GM18870 (cell line): ENCODE results near the gene EFL1.

Source experiments
- ATAC-seq: cut with Tn5 transposase; IDR thresholded peaks from one replicate; pipeline ENCODE4 v1.9.1; 2021; ENCODE audit warnings: moderate library complexity; ENCODE audit not compliant: unreplicated experiment

EFL1 gene

DNA sequence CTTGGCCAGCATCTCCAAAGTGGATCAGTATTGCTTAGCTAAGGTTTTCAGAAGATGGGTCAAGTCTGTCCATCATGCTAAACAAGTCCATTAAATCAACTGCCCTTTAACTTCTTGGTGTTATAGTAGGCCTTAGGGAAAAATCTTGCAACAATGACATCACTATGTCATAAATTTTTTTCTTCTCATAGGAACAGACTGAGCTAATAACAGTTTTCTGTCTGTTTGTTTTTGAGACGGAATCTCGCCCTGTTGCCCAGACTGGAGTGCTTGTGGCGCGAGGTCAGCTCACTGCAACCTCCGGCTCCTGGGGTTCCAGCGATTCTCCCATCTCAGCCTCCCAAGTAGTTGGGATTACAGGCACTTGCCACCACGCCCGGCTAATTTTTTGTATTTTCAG, 94.2 kb downstream of the EFL1 start:
- no peak for ATAC-seq

DNA sequence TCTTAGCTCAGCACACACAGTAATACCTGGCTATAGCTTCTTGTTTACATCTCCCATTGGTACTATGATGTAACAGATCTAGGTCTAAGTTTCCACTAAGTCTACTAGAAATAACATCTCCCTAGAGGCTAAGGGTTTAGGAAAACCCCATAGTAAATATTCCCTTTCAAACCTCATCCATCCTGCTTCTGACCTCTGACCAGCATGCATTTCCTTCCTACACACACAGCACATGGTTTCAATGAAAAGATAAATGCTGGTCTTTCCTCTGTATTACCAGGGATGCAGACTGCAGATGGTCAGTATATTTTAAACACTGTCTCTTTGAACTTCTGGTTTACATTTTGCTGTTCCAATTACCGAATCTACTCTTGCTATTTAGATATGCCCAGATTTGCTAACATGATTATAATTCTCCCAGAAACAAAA, 96.6 kb downstream of the EFL1 start:
- peak; percentile 52 for ATAC-seq

GRCh38 chr15:82159922-82160321, 102.6 kb downstream of the EFL1 start:
- no peak for ATAC-seq

DNA sequence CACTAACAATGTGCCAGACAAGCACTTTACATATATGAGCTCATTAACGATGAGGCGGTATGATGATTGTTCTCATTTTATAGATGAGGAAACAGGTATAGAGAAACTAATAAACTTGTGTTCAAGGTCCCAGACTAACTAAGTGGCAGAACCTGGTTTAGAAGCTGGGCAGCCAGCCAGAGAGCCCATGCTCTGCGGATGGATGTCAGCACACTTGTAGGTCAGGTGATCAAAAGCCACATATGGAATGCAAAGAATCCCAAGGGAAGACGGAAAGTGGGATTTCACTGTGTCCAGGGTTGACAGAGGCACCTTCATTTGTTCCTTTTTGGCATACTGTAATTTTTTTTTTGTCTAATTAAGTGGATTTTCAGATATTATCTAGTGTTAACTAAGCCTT, 103.7 kb downstream of the EFL1 start:
- no peak for ATAC-seq

DNA sequence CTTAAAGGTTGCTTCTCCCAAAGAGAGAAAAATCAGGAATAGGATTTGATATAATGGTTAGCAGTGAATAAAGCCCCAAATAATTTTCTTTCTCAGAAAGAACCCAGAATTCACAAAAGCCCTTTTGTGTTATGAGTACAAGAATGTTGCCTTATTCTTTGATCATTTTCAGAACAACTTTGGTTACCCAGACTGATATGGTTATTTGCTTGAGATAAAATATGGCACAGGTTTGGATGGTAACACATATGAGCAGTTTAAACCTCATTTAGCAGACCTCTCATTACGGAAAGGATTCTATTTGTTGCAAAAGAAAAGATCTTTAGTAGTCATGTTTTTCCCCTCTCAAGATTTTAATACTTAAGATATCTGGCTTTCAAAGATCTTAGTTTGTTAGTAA, 111.9 kb downstream of the EFL1 start:
- no peak for ATAC-seq

GRCh38 chr15:82146990-82147461, 115.5 kb downstream of the EFL1 start:
- ATAC-seq = no peak

- ATAC-seq = no peak
These were observed 116.0 kb downstream of the EFL1 start for GRCh38 chr15:82146576-82146975.

DNA sequence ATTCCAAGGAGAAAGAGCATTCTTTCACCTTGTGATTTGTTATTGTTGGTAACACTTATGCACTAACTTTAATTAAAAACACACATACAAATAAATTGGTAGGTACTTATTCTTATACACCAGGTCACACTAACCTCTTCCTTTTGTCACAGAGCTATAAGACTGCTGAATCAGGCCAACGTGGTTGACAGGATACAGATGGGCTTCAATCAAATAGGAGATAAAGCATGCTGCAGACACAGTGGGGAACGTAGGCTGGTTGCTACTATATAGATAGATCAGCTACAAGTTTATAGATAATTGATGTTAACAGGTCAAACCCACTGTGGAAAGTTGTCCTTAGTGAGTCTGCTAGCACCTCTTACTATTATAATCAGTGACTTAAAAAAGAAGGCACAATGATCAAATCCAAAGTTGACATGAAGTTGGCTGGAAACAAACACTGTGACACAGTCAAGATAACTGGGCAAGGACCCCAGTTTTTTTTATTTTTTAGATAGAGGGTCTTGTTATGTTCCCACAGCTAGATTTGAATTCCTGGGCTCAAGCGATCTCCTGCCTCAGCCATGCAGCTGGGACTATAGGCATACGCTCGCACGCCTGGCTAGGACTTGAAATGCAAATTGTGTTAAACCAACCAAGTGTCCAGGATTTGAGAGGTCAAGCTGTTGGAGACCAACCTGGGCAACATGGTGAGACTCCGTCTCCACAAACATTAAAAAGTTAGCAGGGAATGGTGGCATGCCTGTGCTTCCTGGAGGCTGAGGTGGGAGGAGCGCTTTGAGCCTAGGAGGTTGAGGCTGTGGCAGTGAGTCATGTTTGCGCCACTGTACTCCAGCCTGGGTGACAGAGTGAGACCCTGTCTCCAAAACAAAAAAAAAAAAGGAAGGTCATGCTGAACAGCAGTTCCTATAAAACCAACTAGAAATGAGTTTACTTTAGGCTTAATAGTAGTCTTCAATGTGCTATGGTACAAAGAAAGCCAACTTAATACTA, 118.8 kb downstream of the EFL1 start:
- ATAC-seq = no peak

DNA sequence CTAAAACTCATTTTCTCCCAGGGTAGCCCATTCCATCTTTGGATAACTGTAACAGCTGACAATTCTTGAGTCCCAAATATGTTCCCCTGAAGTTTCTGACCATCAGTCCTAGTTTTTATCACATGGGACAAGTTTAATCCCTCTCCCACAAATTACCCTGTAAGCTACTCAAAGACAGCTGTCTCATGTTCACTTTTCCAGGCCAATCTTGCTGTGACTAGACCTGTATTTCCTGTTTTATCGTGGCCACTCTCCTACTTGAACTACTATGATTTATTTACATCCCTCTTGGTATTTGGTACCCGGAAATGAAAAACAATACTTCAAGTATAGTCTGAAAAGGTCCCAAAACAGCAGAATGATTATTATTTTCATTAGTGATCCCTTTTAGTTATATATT, 121.6 kb downstream of the EFL1 start:
- no peak for ATAC-seq

- ATAC-seq = no peak
These were observed 122.7 kb downstream of the EFL1 start for GRCh38 chr15:82139823-82140268.

DNA sequence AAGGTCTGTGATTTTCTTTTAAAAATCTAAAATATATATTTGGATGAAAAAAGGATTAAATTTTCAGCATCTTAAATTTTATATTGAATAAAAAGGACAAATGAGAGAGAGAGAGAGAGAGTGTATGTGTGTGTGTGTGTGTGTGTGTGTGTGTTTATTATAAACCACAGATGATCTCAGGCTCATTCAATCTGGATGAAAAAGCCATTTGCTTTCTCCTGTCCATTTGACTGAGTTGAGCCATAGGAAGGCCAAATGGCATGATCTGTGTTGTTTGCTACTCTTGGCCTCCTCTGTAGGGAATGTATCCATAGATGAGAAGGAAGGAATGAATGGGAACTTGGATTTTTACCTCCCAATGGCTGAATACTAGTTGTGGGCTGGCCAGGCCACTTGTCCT, 124.2 kb downstream of the EFL1 start:
- no peak for ATAC-seq

DNA sequence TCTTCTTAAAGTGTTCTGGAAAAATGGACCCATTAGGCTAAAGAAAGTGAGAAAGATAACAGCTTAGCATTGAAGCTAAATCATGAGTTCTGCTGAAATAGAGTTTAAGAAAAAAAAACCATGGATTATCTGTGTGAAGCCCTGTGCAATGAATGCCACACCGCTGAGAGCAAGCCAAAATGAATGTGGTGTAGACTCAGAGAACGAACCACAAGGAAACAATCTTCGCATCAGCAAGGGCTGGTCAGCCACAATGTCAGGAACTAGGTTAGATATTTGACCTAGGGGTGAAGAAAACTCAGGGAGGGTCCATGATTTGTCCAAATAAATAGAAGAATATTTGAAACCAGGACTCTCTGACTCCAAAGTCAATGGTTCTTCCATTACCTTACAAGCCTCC, 125.3 kb downstream of the EFL1 start:
- no peak for ATAC-seq

DNA sequence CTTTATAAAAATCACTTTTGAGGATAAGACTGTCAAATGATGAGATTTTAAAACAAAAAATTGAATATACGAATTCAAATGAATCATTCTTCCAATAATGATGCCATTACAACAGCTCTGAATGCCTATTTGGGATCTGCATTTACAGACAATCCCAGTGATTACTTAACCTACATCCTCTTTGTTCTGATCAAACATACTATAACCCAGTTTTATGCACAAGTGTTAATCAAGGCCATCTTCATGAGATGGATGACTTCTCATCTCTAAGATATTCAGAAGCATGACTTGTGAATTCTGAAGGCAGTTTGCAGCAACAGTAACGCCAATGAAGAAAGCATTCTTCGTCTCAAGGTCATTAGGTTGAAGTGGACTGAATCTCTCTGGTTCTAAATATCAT, 126.4 kb downstream of the EFL1 start:
- ATAC-seq = no peak

DNA sequence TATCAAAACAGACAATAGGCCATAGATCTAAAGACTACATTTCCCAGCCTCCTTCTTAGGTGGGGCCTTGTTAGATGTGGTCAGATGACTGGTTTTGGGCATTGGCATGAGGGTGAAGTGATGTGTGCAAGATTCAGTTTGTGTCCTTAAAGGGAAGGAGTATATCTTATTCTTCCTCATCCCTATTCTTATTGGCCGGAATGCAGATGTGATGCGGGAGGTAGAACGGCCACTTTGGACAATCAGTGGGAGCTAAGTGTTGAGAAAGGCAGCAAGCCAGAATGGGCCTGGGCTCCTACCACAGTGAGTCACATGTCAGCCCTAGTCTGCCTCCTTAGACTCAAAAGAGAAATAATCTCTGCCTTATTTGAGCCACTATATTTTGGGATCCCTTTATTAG, 126.9 kb downstream of the EFL1 start:
- ATAC-seq = no peak

- ATAC-seq = no peak
These were observed 128.1 kb downstream of the EFL1 start for GRCh38 chr15:82134461-82134860.

GRCh38 chr15:82133251-82133650, 129.3 kb downstream of the EFL1 start:
- ATAC-seq = no peak

DNA sequence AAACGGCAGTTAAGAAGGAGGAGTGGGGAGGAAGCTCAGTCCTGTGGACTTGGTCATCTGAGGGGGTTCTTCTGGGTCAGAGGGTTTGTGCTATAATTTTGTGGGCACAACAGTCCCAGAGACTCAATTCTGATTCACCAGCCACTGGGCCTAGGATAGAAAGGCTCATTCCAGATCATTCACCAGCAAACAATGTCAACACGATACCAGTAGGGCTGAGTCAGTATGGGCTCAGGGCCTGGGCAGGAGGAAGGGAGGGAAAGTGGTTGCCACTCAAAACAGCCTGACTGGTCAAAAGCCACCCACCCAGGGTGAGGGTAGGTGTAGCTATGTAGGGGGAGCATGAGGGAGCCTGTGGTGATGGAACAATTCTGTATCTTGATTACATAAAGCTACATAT, 129.8 kb downstream of the EFL1 start:
- ATAC-seq = no peak

DNA sequence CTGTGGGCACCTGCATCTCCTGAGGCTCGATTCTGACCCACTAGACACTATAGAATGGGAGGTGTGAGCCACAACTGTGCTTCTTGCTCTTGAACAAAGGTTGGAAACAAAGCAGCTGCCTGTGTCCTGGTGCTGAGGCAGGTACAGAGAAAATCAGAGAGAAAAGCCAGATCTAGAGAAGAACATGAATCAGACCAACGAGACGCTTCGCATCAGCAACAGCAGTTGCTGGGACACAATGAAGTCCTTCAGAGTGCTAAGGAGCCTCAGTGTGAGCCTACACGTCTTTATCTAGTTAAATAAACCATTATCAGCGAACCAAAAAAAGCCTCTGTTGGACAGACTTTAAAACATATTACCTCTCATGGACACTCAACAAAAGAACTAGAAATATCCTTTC, 130.4 kb downstream of the EFL1 start:
- no peak for ATAC-seq

GRCh38 chr15:82130248-82130647, 132.3 kb downstream of the EFL1 start:
- no peak for ATAC-seq

GRCh38 chr15:82129761-82130160, 132.8 kb downstream of the EFL1 start:
- ATAC-seq = no peak

DNA sequence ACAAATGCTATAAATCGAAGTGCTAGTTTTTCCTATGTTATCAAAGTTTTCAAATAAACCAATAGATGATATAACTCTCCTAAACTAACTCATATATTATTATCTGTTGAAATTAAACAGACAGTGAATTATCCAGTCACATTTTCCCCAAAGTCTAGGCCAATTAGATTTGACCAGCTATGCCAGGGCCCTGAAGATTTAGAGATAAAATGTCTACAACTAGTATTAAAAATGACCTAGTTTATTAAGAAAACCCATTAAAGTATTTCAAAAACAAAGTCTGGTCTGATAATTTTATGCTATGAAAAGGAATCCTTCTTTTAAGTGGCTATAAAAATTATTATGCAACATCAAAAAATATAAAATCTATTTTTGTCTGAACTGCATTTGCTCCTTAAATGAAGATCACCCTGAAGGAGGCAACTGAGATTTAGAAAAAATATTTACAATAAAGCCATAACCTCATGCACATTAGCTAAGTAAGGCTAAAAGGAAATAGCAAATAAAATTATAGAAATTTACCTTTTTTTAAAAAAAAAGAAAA, 133.3 kb downstream of the EFL1 start:
- no peak for ATAC-seq
